SK-N-SH (cell line): ENCODE measurements around the gene CTSA. TPM values are rescaled to one million over a fixed set of nuclear protein-coding genes. Genes with fewer than 3 reads are reported as not detected.

Experiments
- CTCF ChIA-PET: fragments of 300-600, 350-600 bp; formaldehyde crosslinking; extraction: SDS; loops from one replicate; lab custom pipeline; 2021; lab: Yijun Ruan, JAX
- POLR2A ChIA-PET: fragments of 350-600 bp; sonication (Branson Sonifier 250); formaldehyde crosslinking; extraction: SDS; loops from one replicate; lab custom pipeline; 2020; ENCODE audit warnings: antibody characterized with exemption, inconsistent platforms; lab: Yijun Ruan, JAX
- DNase-seq: peaks from one replicate; pipeline ENCODE4 v3.0.0; 2012
- H2AFZ ChIP-seq: fragments of 200-600 bp; sonication (generic); 2 replicates; pipeline ENCODE4 v1.8.1; 2016; ENCODE audit warnings: antibody characterized with exemption, mild to moderate bottlenecking, low read depth
- H3F3A ChIP-seq: fragments of 200-600 bp; sonication (generic); replicated peaks from 2 replicates; pipeline ENCODE3; 2016; ENCODE audit warnings: antibody characterized with exemption, mild to moderate bottlenecking; ENCODE audit not compliant: insufficient read depth
- H3K27ac ChIP-seq, 2 experiments: fragments of 200-500 bp in 1 of 2; fragments of 200-600 bp in 1 of 2; sonication (Bioruptor generic) in 1 of 2; sonication (generic), shearing (Covaris generic) in 1 of 2; 2 replicates each; pipeline versions ENCODE4 v1.5.1 to v1.6.1; 2014 to 2016; ENCODE audit warnings: low read depth in 2 of 2, inconsistent platforms in 1 of 2, low read length in 1 of 2, mild to moderate bottlenecking in 1 of 2, mixed read lengths in 1 of 2
- H3K27me3 ChIP-seq: fragments of 200-600 bp; sonication (generic), shearing (Covaris generic); 2 replicates; pipeline ENCODE4 v1.6.1; 2016; ENCODE audit warnings: mixed run types; ENCODE audit not compliant: insufficient read depth
- H3K36me3 ChIP-seq, 2 experiments: fragments of 200-500 bp in 1 of 2; fragments of 200-600 bp in 1 of 2; sonication (Bioruptor generic) in 1 of 2; sonication (generic) in 1 of 2; replicated peaks in 1 of 2; 2 replicates each; pipeline versions ENCODE3 to v1.5.1; 2014 to 2016; ENCODE audit warnings: low read length in 1 of 2, mild to moderate bottlenecking in 1 of 2; ENCODE audit not compliant: insufficient read depth in 2 of 2, control insufficient read depth in 1 of 2
- H3K4me1 ChIP-seq, 2 experiments: fragments of 200-500 bp in 1 of 2; fragments of 200-600 bp in 1 of 2; sonication (Bioruptor generic) in 1 of 2; sonication (generic), shearing (Covaris generic) in 1 of 2; 2 replicates each; pipeline versions ENCODE4 v1.5.1 to v1.6.1; 2014 to 2016; ENCODE audit warnings: low read depth in 1 of 2, low read length in 1 of 2, mixed run types in 1 of 2; ENCODE audit not compliant: insufficient read depth in 2 of 2, control insufficient read depth in 1 of 2
- H3K4me2 ChIP-seq: fragments of 200-600 bp; sonication (generic), shearing (Covaris generic); 2 replicates; pipeline ENCODE4 v1.6.1; 2017; ENCODE audit warnings: mixed run types
- H3K4me3 ChIP-seq, 2 experiments: fragments of 200-500 bp in 1 of 2; fragments of 200-600 bp in 1 of 2; sonication (Bioruptor generic) in 1 of 2; sonication (generic), shearing (Covaris generic) in 1 of 2; 2 replicates each; pipeline versions ENCODE4 v1.5.1 to v1.8.1; 2014 to 2016; ENCODE audit warnings: low read depth in 2 of 2, inconsistent platforms in 1 of 2, low read length in 1 of 2, mild to moderate bottlenecking in 1 of 2, mixed read lengths in 1 of 2, moderate library complexity in 1 of 2
- H3K79me2 ChIP-seq: fragments of 200-600 bp; sonication (generic); 2 replicates; pipeline ENCODE4 v1.8.1; 2017; ENCODE audit warnings: mild to moderate bottlenecking; ENCODE audit not compliant: insufficient read depth
- H3K9ac ChIP-seq: fragments of 200-600 bp; sonication (generic); 2 replicates; pipeline ENCODE4 v1.6.1; 2017; ENCODE audit warnings: mixed run types
- H3K9me2 ChIP-seq: fragments of 200-600 bp; sonication (generic); 2 replicates; pipeline ENCODE4 v1.6.1; 2017; ENCODE audit warnings: mixed run types
- H3K9me3 ChIP-seq: fragments of 200-600 bp; sonication (generic); 2 replicates; pipeline ENCODE4 v1.6.1; 2017; ENCODE audit warnings: mixed run types, mild to moderate bottlenecking, moderate library complexity
- H4K20me1 ChIP-seq: fragments of 200-600 bp; sonication (generic); 2 replicates; pipeline ENCODE4 v1.6.1; 2017; ENCODE audit warnings: mild to moderate bottlenecking, mixed run types; ENCODE audit not compliant: insufficient read depth
- ELF1 ChIP-seq: IDR thresholded peaks from 2 replicates; pipeline ENCODE4 v1.4.0; 2012
- GATA2 ChIP-seq: sonication (generic); formaldehyde crosslinking; IDR thresholded peaks from 2 replicates; pipeline ENCODE4 v1.5.0; 2020; ENCODE audit warnings: mild to moderate bottlenecking, missing genetic modification reagents
- MAX ChIP-seq: IDR thresholded peaks from 2 replicates; pipeline ENCODE4 v1.4.0; 2012; ENCODE audit warnings: low read depth
- MXI1 ChIP-seq: IDR thresholded peaks from 2 replicates; pipeline ENCODE4 v1.6.1; 2012; ENCODE audit warnings: mild to moderate bottlenecking, low read depth, low read length, improper control_type of control experiment
- RCOR1 ChIP-seq: fragments of 150-350 bp; IDR thresholded peaks from 2 replicates; pipeline ENCODE4 v1.6.1; 2017; ENCODE audit warnings: antibody characterized with exemption, low read length
- REST ChIP-seq: IDR thresholded peaks from 2 replicates; pipeline ENCODE4 v1.6.1; 2012; ENCODE audit warnings: mild to moderate bottlenecking, low read depth, low read length, moderate library complexity
- SIN3A ChIP-seq: IDR thresholded peaks from 2 replicates; pipeline ENCODE4 v1.6.1; 2012; ENCODE audit warnings: low read depth, mild to moderate bottlenecking, low read length, moderate library complexity, borderline replicate concordance
- SMC3 ChIP-seq: IDR thresholded peaks from 2 replicates; pipeline ENCODE4 v1.6.1; 2012; ENCODE audit warnings: low read depth, low read length, improper control_type of control experiment
- TEAD4 ChIP-seq: IDR thresholded peaks from 2 replicates; pipeline ENCODE4 v1.4.0; 2012; ENCODE audit warnings: mild to moderate bottlenecking, borderline replicate concordance; ENCODE audit not compliant: insufficient read depth
- WGBS: methylation state at CpG from one replicate; pipeline ENCODE4 v1.1.6; 2017; ENCODE audit warnings: low lambda C conversion rate; 5-methylcytosine and 5-hydroxymethylcytosine counted together
- polyA plus RNA-seq, 3 experiments: library from polyadenylated mRNA; depleted of rRNA; stranded (reverse); fragments of >200 nt; gene quantifications; 2 replicates each; pipeline ENCODE4 v1.2.3, GENCODE V29; 2012
- TF ChIP-seq, protein P1 (sequence below): fragments of 150-350 bp; IDR thresholded peaks from 2 replicates; pipeline ENCODE4 v1.6.1; 2017; ENCODE audit warnings: antibody characterized with exemption, low read length, low read depth, borderline replicate concordance

CTSA gene
- polyA plus RNA-seq, 1 of the 3 experiments (the other 2 are of a cell fraction): 338 TPM

GRCh38 chr20:45902199-45902701, 11.1 kb downstream of the CTSA start:
- ChIA-PET POLR2A (no interaction called here), CTCF (interaction anchor here (1.5 to 4.2 kb wide), 2 partner anchors 11 to 103 kb away, joined by 3 to 16 read pairs; partner anchors contain the start of genes CTSA and NEURL2)
- Histone ChIP-seq H3K9ac (no peak overlapping the region), H3K36me3 (peaks cover 27 to 49% of the 10 kb centered on the region in 2 experiments), H3K4me3 (no peak overlapping the region), H3K27ac (no peak overlapping the region), H3K4me1 (no peaks in the 10 kb centered on the region), H3K9me3 (no peaks in the 10 kb centered on the region), H2AFZ (no peak overlapping the region), H3K27me3 (no peaks in the 10 kb centered on the region), H3K79me2 (no peaks in the 10 kb centered on the region), H3F3A (peaks cover 15% of the 10 kb centered on the region), H3K9me2 (no peaks in the 10 kb centered on the region), H4K20me1 (no peaks in the 10 kb centered on the region; the same call in 1 of the 2 replicates), H3K4me2 (no peak overlapping the region)
- TF ChIP-seq MAX (no peak), GATA2 (CRISPR knock-in tag) (no peak), RCOR1 (no peak), SMC3 (no peak), MXI1 (no peak), TEAD4 (no peak), REST (no peak), SIN3A (no peak), ELF1 (no peak)
- TF ChIP-seq, protein P1, sequence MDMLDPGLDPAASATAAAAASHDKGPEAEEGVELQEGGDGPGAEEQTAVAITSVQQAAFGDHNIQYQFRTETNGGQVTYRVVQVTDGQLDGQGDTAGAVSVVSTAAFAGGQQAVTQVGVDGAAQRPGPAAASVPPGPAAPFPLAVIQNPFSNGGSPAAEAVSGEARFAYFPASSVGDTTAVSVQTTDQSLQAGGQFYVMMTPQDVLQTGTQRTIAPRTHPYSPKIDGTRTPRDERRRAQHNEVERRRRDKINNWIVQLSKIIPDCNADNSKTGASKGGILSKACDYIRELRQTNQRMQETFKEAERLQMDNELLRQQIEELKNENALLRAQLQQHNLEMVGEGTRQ: no peak
- no peak for DNase-seq
- 99% methylated on average over 14 of the region's 14 CpGs for WGBS
